Measurements from ENCODE around the gene TSEN2. TPM values are rescaled to one million over a fixed set of nuclear protein-coding genes. Genes with fewer than 3 reads are reported as not detected.

The TSEN2 gene
- total RNA-seq, 6 donors from 2014 or later, result 14.6 to 27.2 (median 20.1) TPM

- Histone ChIP-seq H3K27me3 (no peaks in the 10 kb centered on the region), H3K9me3 (no peaks in the 10 kb centered on the region), H3K36me3 (no peaks in the 10 kb centered on the region), H3K4me1 (no peaks in the 10 kb centered on the region), H3K4me3 (no peak overlapping the region), H3K27ac (no peak overlapping the region)
- 95 to 96% methylated on average over 8 to 10 of the region's 10 CpGs for WGBS, 2 donors
- DNase-seq, result no peak
- no peak for ATAC-seq (ENCODE audit: low FRiP score in 2 of 2)
- TF ChIP-seq, protein P1, sequence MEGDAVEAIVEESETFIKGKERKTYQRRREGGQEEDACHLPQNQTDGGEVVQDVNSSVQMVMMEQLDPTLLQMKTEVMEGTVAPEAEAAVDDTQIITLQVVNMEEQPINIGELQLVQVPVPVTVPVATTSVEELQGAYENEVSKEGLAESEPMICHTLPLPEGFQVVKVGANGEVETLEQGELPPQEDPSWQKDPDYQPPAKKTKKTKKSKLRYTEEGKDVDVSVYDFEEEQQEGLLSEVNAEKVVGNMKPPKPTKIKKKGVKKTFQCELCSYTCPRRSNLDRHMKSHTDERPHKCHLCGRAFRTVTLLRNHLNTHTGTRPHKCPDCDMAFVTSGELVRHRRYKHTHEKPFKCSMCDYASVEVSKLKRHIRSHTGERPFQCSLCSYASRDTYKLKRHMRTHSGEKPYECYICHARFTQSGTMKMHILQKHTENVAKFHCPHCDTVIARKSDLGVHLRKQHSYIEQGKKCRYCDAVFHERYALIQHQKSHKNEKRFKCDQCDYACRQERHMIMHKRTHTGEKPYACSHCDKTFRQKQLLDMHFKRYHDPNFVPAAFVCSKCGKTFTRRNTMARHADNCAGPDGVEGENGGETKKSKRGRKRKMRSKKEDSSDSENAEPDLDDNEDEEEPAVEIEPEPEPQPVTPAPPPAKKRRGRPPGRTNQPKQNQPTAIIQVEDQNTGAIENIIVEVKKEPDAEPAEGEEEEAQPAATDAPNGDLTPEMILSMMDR (IDR thresholded peaks at IDR 0.05), result no peak
- no peak for TF ChIP-seq EP300 (IDR thresholded peaks at IDR 0.05)
- TF ChIP-seq POLR2A (IDR thresholded peaks at IDR 0.05), result no peak
- TF ChIP-seq POLR2AphosphoS5 (IDR thresholded peaks at IDR 0.05), result no peak
Measured at GRCh38 chr3:12443781-12444522, 40.3 kb upstream of the TSEN2 start.

DNA sequence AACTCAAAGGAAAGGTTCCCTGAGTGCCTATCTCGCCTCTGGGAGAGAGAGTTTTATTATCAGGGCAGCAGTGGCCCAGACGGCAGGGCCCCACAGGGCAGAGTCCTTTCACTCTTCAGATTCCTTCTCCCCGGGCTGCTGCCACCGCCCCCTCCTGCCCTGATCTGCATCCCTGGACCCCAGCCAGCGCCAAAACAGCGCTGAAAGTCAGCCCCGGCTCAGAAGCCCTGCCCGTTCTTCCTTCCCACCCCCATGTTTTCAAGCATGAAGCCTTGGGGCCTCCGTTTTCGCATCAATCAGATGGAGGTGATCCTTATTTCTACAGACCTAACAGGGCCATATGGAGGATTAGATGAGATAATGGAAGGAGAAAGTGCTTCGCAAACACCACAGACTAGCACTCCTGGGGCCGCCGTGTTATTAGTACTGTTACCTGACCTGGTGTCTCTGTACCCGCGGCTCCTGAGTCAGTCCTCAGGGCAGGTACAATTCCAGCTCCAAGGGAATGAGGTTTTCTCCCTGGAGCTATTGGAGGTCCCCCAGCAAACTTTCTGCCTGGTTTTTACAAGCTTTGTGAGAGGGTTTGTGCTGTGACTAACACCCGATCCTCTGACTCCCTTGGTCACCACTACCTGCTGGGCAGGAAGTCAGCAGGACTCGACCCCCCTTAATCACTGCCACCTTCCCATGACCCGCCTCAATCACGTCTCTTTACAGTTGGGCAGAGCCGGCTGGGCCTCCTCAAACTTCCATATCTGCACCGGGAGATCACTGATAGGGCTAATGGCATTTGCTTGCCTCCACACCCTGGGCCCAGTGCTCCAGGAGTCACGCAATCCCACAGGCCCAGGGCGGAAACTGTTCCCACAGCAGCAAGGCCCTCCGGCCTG, 39.5 kb upstream of the TSEN2 start:
- TF ChIP-seq POLR2AphosphoS5 (IDR thresholded peaks at IDR 0.05) (no peak), POLR2A (IDR thresholded peaks at IDR 0.05) (no peak), EP300 (IDR thresholded peaks at IDR 0.05) (no peak)
- TF ChIP-seq, protein P1 (IDR thresholded peaks at IDR 0.05), result no peak
- ATAC-seq (ENCODE audit: low FRiP score in 2 of 2) (no peak), DNase-seq (peak in 1 of 2 donors; percentile 43)
- Histone ChIP-seq H3K9me3 (no peaks in the 10 kb centered on the region), H3K27me3 (no peaks in the 10 kb centered on the region), H3K4me1 (no peaks in the 10 kb centered on the region), H3K27ac (no peak overlapping the region), H3K4me3 (no peak overlapping the region), H3K36me3 (no peaks in the 10 kb centered on the region)
- WGBS, 2 donors, result 74 to 75% methylated on average over 24 of the region's 24 CpGs

- TF ChIP-seq, protein P1 (IDR thresholded peaks at IDR 0.05), result no peak
- no peak for TF ChIP-seq POLR2AphosphoS5 (IDR thresholded peaks at IDR 0.05)
- H3K4me1 ChIP-seq, result no peaks in the 10 kb centered on the region
- WGBS, 2 donors, result 92 to 95% methylated on average over 5 to 8 of the region's 8 CpGs
- ATAC-seq (ENCODE audit: low FRiP score in 2 of 2), result no peak
- no peaks in the 10 kb centered on the region for H3K36me3 ChIP-seq
- H3K9me3 ChIP-seq, result no peaks in the 10 kb centered on the region
- H3K27ac ChIP-seq, result no peak overlapping the region
- H3K27me3 ChIP-seq, result no peaks in the 10 kb centered on the region
- no peak overlapping the region for H3K4me3 ChIP-seq
- peak in 1 of 2 donors; percentile 38 for DNase-seq
Measured at GRCh38 chr3:12445523-12446240, 38.6 kb upstream of the TSEN2 start.

- Histone ChIP-seq H3K9me3 (no peaks in the 10 kb centered on the region), H3K4me1 (no peaks in the 10 kb centered on the region), H3K27ac (no peak overlapping the region), H3K4me3 (no peak overlapping the region), H3K27me3 (no peaks in the 10 kb centered on the region), H3K36me3 (no peaks in the 10 kb centered on the region)
- WGBS, 2 donors, result 96 to 97% methylated on average over 7 of the region's 7 CpGs
- DNase-seq, result no peak
- no peak for ATAC-seq (ENCODE audit: low FRiP score in 2 of 2)
- TF ChIP-seq POLR2A (IDR thresholded peaks at IDR 0.05) (no peak), EP300 (IDR thresholded peaks at IDR 0.05) (no peak), POLR2AphosphoS5 (IDR thresholded peaks at IDR 0.05) (no peak)
- TF ChIP-seq, protein P1 (IDR thresholded peaks at IDR 0.05), result no peak
Measured at GRCh38 chr3:12446298-12446697, 38.0 kb upstream of the TSEN2 start.
